Midbrain (tissue), 1 donor: ENCODE data around the gene FAM168A.

Experiments used
- DNase-seq: peaks from one replicate; lab custom pipeline; 2025; lab: John Stamatoyannopoulos, UW

FAM168A gene

GRCh38 chr11:73367482-73368024, 230.4 kb downstream of the FAM168A start:
- no peak for DNase-seq

- DNase-seq: no peak
Measured at GRCh38 chr11:73366953-73367352, 231.0 kb downstream of the FAM168A start.

DNA sequence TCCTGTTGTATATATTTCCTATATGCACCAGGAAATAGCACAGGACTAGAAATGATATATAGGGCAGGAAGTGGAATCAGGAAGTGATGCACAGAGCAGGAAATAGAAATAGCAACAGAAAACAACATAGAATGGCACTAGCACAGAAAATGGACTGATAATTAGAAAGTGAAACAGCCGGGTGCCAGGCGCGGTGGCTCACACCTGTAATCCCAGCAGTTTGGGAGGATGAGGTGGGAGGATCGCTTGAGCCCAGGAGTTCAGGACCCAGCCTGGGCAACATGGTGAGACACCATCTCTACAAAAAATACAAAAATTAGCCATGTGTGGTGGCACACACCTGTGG, 231.7 kb downstream of the FAM168A start:
- DNase-seq: no peak

DNA sequence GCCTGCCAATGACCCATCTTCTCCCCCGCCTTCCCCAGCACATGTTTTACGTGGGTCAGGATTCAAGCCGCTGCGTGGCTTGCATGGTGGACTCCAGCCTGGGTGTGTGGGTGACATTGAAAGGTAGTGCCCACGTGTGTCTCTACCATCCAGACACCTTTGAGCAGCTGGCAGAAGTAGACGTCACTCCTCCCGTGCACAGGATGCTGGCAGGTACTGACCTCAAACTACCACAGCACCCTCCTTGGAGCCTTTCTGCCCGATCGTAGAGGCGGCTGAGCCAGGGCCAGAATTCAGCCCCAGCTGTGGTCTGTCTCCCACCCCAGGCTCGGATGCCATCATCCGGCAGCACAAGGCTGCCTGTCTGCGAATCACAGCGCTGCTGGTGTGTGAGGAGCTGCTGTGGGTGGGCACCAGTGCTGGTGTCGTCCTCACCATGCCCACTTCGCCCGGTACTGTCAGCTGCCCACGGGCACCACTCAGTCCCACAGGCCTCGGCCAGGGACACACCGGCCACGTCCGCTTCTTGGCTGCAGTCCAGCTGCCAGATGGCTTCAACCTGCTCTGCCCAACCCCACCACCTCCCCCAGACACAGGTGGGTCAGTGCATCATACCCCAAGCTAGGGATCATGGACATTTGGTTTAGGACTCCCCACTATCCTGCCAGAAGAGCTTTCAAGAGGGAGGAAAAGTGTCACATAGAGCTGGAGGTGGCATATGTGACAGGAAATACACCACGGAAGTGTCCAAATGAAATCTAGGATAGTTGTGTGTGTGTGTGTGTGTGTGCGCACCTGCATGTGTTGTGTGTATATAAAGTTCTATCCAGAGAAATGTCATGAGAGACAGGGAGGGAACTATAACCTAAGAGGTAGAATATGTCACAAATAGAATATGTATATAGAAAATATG, 232.3 kb downstream of the FAM168A start:
- no peak for DNase-seq

GRCh38 chr11:73363147-73363546, 234.8 kb downstream of the FAM168A start:
- no peak for DNase-seq

DNA sequence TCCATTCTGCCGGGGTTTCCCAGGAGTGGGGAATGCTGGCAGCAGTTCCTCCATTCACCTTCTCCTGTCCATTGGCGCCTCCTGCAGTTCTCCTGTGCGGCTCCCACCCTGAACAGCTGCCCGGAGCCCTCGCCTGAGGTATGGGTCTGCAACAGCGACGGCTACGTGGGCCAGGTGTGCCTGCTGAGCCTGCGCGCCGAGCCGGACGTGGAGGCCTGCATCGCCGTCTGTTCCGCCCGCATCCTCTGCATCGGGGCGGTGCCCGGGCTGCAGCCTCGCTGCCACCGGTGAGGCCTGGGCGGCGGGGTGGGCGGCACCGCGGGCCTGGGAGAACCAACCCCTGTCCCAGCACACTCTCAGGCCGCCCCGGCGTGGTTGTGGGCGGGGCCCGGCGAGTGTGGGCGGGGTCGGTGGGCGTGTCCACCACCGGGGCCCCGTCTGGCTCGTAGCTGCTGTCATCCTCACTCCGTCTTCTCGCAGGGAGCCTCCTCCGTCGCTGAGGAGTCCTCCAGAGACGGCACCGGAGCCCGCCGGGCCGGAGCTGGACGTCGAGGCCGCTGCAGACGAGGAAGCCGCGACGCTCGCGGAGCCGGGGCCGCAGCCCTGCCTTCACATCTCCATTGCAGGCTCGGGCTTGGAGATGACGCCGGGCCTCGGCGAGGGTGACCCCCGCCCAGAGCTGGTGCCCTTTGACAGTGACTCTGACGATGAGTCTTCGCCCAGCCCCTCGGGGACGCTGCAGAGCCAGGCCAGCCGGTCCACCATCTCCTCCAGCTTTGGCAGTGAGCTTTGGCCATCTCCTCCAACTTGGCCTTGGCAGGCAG, 235.7 kb downstream of the FAM168A start:
- no peak for DNase-seq

- no peak for DNase-seq
Measured at GRCh38 chr11:73360743-73361369, 237.1 kb downstream of the FAM168A start.

- no peak for DNase-seq
Measured at GRCh38 chr11:73359930-73360742, 237.8 kb downstream of the FAM168A start.

DNA sequence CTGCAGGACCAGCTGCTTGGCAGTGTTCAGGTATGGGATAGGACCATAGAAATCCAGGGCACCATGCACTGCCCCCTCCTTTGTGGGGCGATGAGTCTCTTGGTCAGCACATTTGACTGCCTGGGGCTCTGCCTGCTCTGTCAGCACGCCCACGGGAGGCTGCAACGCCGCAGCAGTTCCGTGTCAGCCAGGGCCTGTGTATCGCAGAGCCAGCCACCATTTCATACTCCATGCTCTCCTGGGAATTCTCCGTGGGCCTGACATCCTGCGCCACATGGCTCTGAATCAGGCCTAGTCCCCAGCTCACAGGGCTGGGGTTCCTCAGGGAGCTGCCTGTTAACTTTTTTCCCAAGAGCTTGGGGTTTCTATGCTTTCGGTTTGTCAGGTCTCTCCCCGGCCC, 238.6 kb downstream of the FAM168A start:
- DNase-seq: no peak

DNA sequence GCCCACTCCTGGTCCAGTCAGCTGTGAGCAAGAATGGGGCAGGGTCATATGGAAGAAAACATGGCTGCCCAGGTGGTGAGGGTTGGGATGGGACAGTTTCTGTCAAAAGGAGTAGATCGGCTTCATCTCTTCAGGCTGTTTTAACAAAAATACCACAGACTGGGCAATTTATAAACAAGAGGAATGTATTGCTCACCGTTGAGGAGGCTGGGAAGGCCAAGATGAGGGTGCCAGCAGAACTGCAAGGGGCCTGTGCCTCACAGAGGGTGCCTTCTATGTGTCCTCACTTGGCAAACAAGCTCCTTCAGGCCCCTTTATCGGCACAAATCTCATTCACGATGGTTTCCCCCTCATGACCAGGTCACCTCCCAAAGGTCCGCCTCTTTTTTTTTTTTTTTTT, 239.8 kb downstream of the FAM168A start:
- DNase-seq: no peak

GRCh38 chr11:73356979-73357860, 240.7 kb downstream of the FAM168A start:
- no peak for DNase-seq

- DNase-seq: no peak
Measured at GRCh38 chr11:73355109-73355508, 242.8 kb downstream of the FAM168A start.

GRCh38 chr11:73353422-73353821, 244.5 kb downstream of the FAM168A start:
- no peak for DNase-seq

DNA sequence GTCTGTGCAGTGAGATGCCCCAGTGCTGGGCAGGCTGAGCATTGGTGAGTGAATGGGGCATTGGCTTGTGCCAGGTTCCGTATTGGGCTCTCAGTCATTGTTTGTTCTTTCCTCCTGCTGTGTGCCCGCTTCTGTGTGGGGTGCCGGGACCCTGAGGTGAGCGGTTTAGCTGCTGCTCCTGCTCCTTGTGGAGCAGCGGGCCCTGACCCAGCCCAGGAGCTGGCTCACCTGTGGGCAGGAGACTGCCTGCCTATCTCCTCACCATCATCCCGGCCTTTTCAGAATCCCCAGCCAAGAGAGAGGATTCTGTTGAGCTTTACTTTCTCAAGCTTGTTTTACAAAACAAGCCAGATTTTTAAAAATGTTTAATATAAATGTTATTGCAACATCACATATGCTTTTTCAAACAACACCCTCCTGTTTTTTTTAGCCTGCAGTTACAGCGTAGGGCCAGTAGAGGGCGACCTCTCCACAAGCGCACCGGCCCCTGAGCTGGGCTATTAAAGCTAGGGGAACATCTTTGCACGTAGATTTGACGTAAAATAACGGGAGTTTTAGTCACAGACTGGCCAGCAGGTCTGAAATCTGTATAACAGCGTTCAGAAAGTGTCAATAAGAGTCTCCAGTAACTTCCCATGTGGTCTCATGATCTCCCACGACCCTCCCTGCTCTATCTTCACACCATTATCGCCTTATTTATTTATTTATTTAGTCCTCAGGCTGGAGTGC, 246.8 kb downstream of the FAM168A start:
- peak; percentile 75 for DNase-seq
